C1 segment of cervical spinal cord (tissue), 14 donors: ENCODE results near the gene MRPS25.
"Not testable (repeated sequence)": the region's sequence is repeated elsewhere in the genome, so short reads cannot be mapped to it uniquely, and the experiment has no call there.

Source experiments
- DNase-seq, 14 donors: peaks; one replicate each; lab custom pipeline; 2025; lab: John Stamatoyannopoulos, UW

Gene MRPS25

DNA sequence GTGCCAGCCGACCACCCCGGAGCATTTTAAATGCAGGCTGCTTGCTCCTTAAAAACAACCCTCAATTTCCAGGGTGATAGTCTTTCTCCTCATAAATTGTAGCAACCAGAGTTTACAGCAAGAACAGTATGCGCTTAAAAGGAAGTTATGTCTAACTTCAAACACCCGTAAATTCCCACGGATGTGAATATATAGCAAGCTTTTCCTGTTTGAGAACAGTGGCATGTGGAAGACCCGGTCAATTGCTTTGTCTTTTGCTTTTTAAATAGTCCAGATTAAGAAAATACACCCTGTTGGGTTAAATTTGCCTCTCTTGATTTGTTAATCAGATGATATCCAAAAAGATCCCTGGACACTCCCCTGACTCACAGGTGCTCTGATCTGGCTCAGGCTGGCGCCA is 20.8 kb downstream of the MRPS25 start:
- no peak for DNase-seq

DNA sequence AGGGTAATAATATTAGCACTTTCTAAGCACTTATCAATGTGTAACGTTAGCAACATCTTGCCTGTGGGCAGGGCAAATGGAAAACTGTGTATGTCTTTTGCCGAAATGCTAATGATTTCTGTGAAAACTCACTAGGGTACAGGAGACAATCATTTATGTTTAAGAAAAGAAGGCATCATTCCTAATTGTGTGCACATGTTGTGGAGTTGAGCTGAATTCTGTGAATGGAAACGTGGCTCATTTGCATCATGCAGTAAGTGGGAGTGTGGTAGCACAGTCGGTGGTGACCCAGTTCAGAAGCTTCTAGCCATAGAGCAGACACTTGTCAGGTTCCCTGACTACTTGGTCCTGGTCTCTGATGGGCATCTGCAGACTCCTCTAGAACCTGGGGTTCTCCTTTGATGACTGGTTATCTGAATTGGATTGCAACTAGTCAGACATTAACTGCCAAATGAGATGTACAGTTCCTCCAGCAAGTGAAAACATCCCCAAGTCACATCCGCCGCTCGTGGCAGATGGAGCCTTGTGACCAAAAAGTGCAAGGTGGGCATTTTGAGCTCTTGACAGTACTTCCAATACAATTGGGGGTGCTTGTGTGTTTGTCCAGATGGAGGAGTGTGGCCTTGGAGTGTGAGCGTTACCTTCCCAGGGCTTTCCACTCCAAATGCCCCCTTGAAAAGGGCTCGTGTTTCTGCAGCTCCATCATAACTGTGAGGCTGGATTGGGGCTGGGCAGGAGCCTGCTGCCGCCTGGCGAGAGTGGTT is 21.5 kb downstream of the MRPS25 start:
- DNase-seq = no peak

DNA sequence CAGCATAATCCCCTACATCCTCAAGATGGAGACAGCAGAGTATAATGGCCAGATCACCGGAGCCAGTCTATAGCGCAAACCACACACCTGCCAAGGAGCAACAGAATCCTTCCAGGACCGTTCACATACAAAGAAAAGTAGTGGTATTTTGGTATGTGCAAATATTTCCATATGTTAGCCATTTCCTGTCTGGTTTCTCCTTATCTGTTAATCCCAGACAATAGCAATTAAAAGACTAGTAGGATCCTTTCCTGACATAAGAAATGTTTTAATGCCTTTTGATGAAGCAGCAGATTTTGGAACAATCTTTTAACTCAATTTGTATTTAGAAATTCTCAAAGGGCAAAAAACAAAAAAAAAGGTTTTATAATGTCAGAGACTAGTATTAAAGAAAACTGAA is 22.2 kb downstream of the MRPS25 start:
- DNase-seq = no peak

DNA sequence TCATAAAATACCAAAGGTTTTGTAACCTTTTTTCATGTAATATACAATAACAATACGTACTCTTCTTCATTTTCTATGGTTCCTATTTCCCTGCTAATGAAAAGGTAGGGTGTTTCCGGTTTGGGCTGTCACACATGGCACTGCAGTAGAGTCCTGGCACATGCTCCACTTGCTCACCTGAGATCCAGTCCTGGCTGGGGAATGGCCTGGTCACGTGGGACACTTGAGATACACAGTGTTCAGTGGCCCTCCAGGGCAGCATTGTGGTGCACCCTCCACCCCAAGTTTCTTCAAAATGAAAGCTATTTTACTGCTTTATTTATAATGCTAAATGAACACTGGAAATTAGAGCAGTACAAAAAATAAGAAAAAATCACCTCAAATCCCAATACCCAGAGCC is 23.2 kb downstream of the MRPS25 start:
- DNase-seq = peak in 1 of 14 donors; percentile 10

DNA sequence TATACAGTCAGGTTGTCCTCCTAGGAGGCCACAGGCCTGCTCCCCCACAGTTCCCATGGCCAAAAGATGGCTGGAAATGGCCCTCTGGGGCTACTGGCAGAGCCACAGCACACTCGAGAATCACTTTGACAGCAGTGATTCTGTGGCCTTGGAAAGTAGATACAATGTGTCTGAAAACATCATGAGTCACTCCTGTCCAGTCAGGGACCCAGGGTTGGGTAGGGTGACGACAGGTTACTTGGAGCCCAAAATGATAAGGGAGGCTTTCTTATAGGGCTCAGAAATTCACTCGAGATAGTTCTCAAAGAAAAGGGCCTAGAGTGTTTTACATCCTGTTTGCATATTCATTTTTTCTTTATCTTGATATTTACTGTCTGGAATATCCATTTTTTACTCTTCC is 24.3 kb downstream of the MRPS25 start:
- no peak for DNase-seq

DNA sequence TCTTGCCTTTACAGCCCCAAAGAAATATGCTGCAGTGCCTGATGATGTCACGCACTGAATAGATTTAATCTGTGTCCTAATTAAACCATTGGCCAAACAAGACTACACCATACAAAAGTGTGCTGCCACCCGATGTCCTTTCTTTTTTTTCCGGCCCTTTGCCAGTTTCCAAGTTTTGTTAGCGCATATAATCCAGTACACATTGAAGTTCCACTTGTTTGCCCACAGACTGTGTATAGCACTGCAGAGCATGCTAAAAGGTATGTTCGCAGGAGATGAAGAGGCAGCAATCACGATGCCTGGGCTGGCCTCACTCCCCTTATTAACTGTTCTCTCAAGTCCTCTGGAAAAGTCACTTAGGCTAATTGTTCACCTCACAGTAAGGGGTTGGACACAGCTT is 26.8 kb downstream of the MRPS25 start:
- no peak for DNase-seq

DNA sequence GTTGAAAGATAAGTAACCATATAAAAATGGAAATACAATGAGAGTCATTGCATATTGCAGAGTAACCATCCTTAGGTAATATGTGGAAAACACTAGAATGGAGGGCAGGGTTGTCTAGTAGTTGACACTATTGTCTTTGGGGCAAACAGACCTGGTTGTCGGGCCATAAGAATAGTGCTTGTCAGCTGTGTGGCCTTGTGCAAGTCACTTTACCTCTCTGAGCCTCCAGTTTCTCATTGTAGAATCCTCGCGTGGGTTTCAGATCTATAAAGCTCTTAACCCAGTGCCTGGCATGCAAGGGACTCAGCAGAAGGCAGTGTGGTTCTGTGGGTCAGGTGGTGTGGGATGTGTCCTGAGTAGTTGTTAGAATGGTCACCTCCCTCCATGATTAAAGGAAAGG is 32.0 kb downstream of the MRPS25 start:
- DNase-seq = no peak

DNA sequence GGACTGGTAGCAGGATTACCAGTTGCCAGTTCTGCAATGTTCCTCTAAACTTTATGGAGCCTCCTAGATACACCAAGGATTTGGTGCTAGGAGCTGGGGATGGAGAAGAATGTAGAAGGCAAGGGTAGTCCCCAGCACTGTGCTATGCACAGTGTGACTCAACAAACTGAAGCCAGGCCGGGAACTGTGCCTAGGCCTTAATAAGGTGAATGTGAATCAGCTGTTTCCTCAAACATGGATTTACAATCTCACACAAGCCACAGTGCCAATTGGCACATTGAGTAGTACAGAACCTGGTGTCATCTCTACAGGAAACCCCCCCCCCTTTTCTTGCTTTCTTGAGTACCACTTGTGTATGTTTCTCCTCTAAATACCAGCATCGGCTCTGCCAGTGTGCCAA is 32.5 kb downstream of the MRPS25 start:
- DNase-seq = no peak

DNA sequence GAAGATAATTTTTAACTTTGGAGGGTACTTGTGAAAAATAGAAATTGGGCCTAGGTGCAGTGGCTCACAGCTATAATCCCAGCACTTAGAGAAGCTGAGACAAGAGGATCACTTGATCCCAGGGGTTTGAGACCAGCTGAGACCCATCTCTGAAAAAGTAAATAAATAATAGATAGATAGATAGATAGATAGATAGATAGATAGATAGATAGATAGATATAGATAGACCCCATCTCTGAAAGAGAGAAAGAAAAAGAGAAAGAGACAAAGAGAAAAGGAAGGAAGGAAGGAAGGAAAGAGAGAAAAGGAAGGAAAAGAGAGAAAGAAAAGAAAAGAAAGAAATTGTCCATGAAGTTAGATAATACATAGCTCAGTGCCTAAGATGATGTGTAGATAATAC is 35.5 kb downstream of the MRPS25 start:
- DNase-seq = no peak

DNA sequence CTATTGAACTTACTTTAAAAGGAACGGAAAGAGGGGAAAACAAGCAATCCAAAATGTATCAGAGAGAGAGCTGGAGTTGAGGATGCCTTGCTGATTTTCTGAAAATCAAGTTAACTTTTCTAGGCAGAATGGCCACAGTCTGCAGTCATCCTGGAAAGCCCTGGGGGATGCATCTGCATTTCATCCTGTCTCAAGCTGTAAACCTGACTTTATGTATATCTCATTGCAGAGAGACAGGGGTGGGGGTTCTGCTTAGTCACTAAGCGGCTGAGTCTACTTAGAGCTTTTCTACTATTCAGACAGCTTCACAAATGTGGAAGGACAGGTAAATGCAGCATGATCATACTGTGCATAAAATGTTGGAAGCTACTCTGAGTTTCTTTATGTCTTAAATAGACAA is 41.4 kb downstream of the MRPS25 start:
- DNase-seq = no peak

DNA sequence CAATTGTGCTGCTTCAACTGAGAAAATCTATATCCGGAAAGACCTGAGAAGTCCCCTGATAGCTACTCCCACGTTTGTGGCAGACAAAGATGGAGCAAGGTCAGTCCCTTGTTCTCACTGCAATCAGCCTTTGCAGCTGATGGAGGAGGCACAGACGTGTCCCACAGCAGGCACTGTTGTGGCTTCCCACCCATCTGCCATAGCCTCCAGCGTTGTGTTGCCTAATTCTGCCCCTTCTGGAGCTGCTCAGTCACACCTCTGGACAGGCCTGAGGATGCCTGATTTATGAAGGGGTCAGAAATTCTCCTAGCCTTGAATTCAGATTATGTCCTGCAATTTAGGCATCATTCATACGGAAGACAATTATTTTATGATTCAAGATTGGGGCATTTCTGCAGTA is 41.9 kb downstream of the MRPS25 start:
- DNase-seq = no peak

DNA sequence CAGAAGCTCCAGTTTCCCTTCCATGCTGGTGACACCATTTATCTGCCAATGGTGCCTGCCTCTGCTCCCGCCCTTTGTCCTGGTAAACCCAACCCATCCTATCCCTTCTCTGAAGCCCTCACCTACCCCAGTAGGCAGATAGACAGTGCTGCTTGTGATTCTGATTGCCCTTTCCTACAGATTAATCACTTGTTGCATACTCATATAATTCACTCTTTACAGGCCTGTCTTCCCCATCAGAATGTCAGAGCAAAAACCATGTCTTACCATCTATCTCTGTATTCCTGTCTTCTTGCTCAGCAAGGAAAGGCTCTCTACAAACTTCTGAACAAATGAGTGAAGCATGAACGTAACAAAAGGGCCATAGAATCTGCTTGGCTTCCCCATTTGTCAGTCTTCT is 47.9 kb downstream of the MRPS25 start:
- no peak for DNase-seq

DNA sequence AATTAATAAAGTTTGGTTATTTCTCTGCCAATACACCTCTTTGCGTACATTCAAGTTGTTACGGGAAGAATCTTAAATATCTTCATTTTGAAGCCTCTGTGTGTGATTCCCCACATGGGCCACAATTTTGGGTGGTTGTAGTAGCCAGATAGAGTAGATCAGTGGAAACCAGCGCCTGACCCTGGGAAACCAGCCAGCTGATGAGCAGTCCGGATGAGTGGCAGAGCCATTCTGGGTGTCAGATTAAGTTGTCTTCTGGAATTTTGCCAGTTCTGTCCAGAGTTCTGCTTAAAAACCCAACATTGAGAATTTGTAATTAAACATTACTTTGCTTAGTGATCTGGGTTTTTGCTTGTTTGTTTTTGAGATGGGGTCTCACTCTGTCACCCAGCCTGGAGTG is 49.7 kb downstream of the MRPS25 start:
- DNase-seq = no peak

DNA sequence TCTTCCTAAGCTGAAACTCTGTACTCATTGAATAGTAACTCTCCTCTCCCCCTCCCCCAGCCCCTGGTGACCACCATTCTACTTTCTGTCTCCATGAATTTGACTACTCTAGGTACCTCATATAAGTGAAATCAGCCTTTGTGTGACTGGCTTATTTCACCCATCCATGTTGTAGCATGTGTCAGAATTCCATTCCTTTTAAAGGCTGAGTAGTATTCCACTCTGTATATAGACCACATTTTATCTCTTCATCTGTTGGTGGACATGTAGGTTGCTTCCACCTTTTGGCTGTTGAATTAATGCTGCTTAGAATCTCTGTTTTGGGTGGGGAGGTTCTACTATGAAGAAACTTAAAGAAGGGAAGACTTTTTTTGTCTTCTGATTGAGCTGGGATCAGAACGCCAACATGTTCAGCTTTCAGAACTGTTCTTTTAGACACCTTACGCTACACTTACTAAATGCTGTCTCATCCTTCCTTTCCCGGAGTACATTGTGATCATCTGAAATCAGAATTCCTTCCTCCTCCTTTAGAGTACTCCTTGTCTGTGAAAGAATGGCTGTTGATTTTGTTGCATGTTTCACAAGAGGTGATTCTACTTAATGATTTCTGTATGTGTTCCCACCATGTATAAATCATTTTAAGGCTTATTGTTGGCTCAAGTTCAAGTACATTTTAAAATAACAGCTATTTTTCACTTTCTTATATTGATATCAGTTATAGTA is 50.3 kb downstream of the MRPS25 start:
- DNase-seq = no peak

DNA sequence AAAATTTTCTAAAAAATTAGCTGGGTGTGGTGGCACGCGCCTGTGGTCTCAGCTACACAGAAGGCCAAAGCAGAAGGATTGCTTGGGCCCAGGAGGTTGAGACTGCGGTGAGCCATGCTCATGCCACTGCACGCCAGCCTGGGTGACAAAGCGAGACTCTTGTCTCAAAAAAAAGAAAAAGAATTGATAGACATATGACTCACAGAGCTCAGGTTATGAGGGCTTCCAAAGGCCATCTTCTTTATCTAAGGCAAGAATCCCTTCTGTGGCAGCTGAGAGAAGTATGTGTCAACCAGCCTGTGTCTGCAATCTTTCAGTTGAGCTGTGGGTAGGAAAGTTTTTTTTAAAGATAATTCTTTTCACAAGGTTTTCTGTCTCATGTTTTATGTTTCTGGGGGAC is 53.9 kb downstream of the MRPS25 start:
- DNase-seq = no peak

DNA sequence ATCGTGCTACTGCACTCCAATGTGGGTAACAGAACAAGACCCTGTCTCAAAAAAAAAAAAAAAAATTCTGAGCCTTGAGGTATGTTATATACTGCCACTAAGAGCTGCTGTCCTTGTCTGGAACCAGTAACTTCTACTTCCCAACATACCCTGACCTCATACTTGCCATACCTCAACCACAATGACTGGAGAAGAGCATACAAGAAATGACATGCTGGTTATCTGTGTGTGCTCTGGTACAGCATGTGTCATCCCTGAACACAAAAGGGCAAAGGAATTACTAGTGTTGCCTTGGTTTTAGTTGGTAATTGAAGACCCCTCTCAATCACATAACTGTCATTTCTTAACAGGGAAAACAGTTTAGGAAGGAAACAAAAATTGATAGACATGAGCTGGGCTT is 54.5 kb downstream of the MRPS25 start:
- DNase-seq = no peak

DNA sequence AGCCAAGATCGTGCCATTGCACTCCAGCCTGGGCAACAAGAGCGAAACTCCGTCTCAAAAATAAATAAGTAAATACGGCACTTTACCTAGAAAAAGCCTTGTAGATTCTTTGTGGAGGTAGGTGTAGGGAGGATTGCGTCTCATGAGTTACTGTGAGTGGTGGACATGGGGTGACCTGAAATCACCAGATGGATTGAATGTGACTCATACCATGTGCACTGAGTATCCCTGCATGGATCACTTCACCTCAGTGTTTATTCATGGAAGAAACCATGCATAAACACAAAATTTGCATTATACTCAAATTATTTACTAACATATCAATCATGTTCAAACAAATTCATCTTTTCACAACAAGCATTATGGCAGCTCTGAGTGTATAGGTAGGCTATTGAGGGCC is 55.9 kb downstream of the MRPS25 start:
- no peak for DNase-seq

DNA sequence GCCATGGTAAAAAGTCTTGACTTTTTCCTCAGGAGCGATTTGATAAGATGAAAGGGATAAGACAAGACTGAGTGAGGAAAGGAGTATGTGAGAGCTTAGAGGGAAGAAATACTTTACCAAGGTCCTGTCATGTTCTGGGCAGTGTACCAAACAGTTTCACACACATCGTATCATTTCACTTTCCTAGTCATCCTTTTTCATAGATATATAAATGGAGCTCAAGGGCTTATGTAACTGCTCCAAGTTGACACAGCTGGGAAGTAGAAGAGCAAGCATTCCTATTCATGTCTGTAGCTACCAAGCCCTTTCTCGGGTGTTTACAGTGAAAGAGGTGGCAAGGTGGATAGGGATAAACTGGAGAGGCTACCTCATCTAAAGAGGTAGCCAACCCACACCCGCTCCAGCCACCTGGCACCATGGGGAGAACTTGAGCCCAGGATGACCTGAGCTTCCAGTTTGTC is 57.4 kb downstream of the MRPS25 start:
- no peak for DNase-seq

DNA sequence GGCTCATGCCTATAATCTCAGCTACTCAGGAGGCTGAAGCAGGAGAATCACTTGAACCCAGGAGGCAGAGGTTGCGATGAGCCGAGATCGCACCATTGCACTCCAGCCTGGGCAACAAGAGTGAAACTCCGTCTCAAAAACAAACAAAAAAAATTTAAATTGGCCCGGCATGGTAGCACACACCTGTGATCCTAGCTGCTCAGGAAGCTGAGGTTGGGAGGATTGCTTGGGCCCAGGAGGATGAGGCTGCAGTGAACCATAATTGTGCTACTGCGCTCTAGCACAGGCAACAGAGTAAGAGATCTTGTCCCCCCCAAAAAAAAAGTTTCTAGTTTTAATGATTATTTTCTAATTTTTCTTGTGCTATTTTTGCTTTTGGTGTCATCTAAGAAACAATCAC is 65.9 kb downstream of the MRPS25 start:
- not testable (repeated sequence) for DNase-seq
